Peyer's patch (tissue), 4 donors: ENCODE data around the gene TTC1. TPM values are rescaled to one million over a fixed set of nuclear protein-coding genes. Genes with fewer than 3 reads are reported as not detected.

Experiments
- DNase-seq, 3 donors: peaks; one replicate each; pipeline ENCODE4 v3.0.0-alpha.2; 2017 to 2019
- H3K27ac ChIP-seq, 4 donors: fragments of 200-600 bp; sonication (generic); one replicate each; pipeline ENCODE4 v1.5.1; 2016 to 2019
- H3K27me3 ChIP-seq, 2 donors: fragments of 200-600 bp; sonication (generic); one replicate each; pipeline ENCODE4 v1.5.1; 2019
- H3K36me3 ChIP-seq, 3 donors: fragments of 200-600 bp; sonication (generic); one replicate each; pipeline ENCODE4 v1.5.1; 2016 to 2019
- H3K4me1 ChIP-seq, 4 donors: fragments of 200-600 bp; sonication (generic); one replicate each; pipeline ENCODE4 v1.5.1; 2016 to 2019
- H3K4me3 ChIP-seq, 4 donors: fragments of 200-600 bp; sonication (generic); 1 replicate in 3 of 4; 2 replicates in 1 of 4; pipeline ENCODE4 v1.5.1; 2016 to 2019; ENCODE audit warnings: mild to moderate bottlenecking in 1 of 4
- H3K9me3 ChIP-seq, 4 donors: fragments of 200-600 bp; sonication (generic); one replicate each; pipeline ENCODE4 v1.5.1; 2016 to 2019; ENCODE audit warnings: mild to moderate bottlenecking in 1 of 4
- CTCF ChIP-seq, 6 experiments: fragments of 450-650 bp in 4 of 6; fragments of 200-600 bp in 2 of 6; sonication (generic) in 1 of 6; IDR thresholded peaks; one replicate each; pipeline ENCODE4 v1.5.1; 2017 to 2019; ENCODE audit warnings: antibody characterized with exemption in 6 of 6, mild to moderate bottlenecking in 3 of 6, moderate library complexity in 1 of 6
- POLR2A ChIP-seq, 2 donors: fragments of 450-650 bp; IDR thresholded peaks; one replicate each; pipeline ENCODE4 v1.5.1; 2017; ENCODE audit warnings: antibody characterized with exemption in 2 of 2, mild to moderate bottlenecking in 2 of 2, moderate library complexity in 2 of 2
- total RNA-seq, 4 donors: library from RNA; depleted of rRNA; stranded (reverse); fragments of >200 nt; gene quantifications; one replicate each; pipeline ENCODE4 v1.1.0, GENCODE V29; 2016

TTC1 gene
- total RNA-seq, 4 donors from 2014 or later = 11.6 to 85.0 (median 26.4) TPM

GRCh38 chr5:160079753-160080152, 70.8 kb downstream of the TTC1 start:
- Histone ChIP-seq H3K4me3 (no peak overlapping the region), H3K9me3 (no peaks in the 10 kb centered on the region), H3K27me3 (no peaks in the 10 kb centered on the region), H3K4me1 (no peaks in the 10 kb centered on the region), H3K27ac (no peak overlapping the region), H3K36me3 (no peaks in the 10 kb centered on the region)
- no peak for DNase-seq
- no peak for TF ChIP-seq CTCF (IDR thresholded peaks at IDR 0.05)
- no peak for TF ChIP-seq POLR2A (IDR thresholded peaks at IDR 0.05)

DNA sequence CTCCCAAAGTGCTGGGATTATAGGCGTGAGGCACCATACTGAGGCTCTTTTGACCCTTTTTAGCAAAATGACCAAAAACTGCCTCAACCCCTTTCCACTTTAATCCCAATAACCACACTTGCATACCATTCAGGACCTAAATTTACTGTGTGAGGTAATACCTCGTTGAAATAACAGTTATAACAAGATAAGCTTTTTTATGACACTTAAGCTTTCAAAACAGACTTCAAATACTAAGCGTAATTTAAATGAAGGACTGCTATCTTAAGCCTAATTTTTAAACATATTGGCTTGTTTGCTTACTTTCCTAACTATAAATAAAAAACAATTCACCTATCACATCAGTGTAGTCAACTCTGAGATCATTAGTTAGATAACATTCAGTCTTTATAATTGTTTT, 72.6 kb downstream of the TTC1 start:
- no peak overlapping the region for H3K4me3 ChIP-seq
- H3K9me3 ChIP-seq = no peaks in the 10 kb centered on the region
- no peaks in the 10 kb centered on the region for H3K36me3 ChIP-seq
- H3K4me1 ChIP-seq = no peaks in the 10 kb centered on the region
- DNase-seq = no peak
- TF ChIP-seq CTCF (IDR thresholded peaks at IDR 0.05) = no peak
- TF ChIP-seq POLR2A (IDR thresholded peaks at IDR 0.05) = no peak
- H3K27ac ChIP-seq = no peak overlapping the region
- H3K27me3 ChIP-seq = no peaks in the 10 kb centered on the region

DNA sequence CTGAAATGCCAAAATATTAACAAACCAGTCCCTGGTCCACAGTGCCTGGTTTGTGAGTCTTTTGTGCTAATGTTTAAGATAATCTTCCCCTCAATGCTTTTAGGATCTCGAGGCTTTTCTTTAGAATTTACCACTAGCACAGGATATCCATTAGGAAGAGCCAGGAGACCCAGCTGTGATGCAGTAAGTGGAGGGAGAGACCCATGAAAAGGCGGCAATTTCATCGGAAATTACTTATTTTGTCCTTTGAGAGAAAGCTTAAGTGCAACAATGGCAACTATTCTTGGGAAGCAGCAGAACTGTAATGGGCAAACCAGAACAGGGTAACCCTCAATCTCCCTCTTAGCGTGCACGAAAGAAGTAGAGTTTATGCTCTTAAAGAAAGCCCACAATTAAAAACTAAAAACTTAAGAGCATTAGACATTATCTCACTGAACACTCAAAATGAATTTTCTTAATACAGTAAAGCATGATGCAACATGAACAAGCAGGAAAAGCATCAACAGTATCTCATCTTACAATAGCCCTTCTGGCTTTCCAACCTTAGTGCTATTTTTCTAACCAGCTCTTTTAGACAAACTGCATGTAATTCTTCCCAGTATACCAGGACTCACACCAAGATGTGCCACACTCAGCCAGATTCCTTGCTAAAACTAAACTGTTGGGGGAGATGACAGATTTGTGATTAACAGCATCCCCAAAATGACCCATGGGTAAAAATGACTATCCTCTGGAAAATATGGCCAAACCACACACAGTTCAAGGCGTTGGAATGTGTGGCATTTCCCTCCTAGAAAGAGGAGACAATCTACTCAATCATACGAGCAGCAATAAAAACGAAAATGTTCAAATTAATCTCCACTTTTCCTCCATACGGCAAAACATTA, 73.9 kb downstream of the TTC1 start:
- Histone ChIP-seq H3K36me3 (no peaks in the 10 kb centered on the region), H3K27ac (no peak overlapping the region), H3K4me3 (no peak overlapping the region), H3K27me3 (no peaks in the 10 kb centered on the region), H3K4me1 (no peaks in the 10 kb centered on the region), H3K9me3 (no peaks in the 10 kb centered on the region)
- no peak for DNase-seq
- TF ChIP-seq CTCF (IDR thresholded peaks at IDR 0.05) (no peak), POLR2A (IDR thresholded peaks at IDR 0.05) (no peak)

GRCh38 chr5:160083501-160083900, 74.6 kb downstream of the TTC1 start:
- H3K4me3 ChIP-seq = no peak overlapping the region
- no peaks in the 10 kb centered on the region for H3K36me3 ChIP-seq
- no peaks in the 10 kb centered on the region for H3K27me3 ChIP-seq
- TF ChIP-seq POLR2A (IDR thresholded peaks at IDR 0.05) = no peak
- TF ChIP-seq CTCF (IDR thresholded peaks at IDR 0.05) = no peak
- H3K9me3 ChIP-seq = no peaks in the 10 kb centered on the region
- H3K27ac ChIP-seq = no peak overlapping the region
- no peak for DNase-seq
- H3K4me1 ChIP-seq = no peaks in the 10 kb centered on the region

DNA sequence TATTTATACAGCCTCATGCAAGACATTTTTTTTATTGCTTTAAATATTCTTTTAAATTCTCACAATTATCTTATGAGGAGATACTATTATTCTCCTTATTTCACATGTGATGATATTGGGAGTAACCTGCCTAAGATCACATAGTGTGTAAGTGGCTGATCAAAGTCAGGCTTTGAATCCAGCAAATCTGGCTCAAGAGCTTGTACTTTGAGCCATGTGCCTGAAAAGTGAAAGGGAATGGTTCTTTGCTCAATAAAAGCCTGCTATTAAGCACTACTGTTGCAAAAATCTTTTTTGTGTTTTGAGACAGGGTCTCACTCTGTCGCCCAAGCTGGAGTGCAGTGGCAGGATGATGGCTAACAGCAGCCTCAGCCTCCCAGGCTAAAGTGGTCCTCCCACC, 75.2 kb downstream of the TTC1 start:
- H3K9me3 ChIP-seq = no peaks in the 10 kb centered on the region
- TF ChIP-seq POLR2A (IDR thresholded peaks at IDR 0.05) (no peak), CTCF (IDR thresholded peaks at IDR 0.05) (no peak)
- no peak overlapping the region for H3K27ac ChIP-seq
- no peak overlapping the region for H3K4me3 ChIP-seq
- no peaks in the 10 kb centered on the region for H3K27me3 ChIP-seq
- no peaks in the 10 kb centered on the region for H3K36me3 ChIP-seq
- DNase-seq = no peak
- no peaks in the 10 kb centered on the region for H3K4me1 ChIP-seq
